Panc1 (cell line): ENCODE measurements around the gene RNF6. TPM values are rescaled to one million over a fixed set of nuclear protein-coding genes. Genes with fewer than 3 reads are reported as not detected.

Experiments
- ATAC-seq: fragments of 200-7000 bp; cut with Tn5 transposase; 2 replicates; pipeline ENCODE4 v1.9.1; 2020; ENCODE audit warnings: mild to moderate bottlenecking, moderate library complexity
- Bru-seq: library from RNA; stranded (reverse); fragments of 400-500 nt; gene quantifications from one replicate; lab custom pipeline; 2021; lab: Mats Ljungman, UMichigan
- BruChase-seq, 2 experiments: library from RNA; stranded (reverse); fragments of 400-500 nt; gene quantifications; one replicate each; lab custom pipeline; 2021; lab: Mats Ljungman, UMichigan
- BruUV-seq: library from RNA; stranded (reverse); fragments of 400-500 nt; replicated peaks from 2 replicates; lab custom pipeline; 2021; lab: Mats Ljungman, UMichigan
- CTCF ChIA-PET: fragments of 300-600 bp; sonication (Branson Sonifier 250); formaldehyde crosslinking; loops from one replicate; lab custom pipeline; 2022; ENCODE audit warnings: antibody characterized with exemption; lab: Charles Lee
- POLR2A ChIA-PET: fragments of 300-600 bp; sonication (Branson Sonifier 250); formaldehyde crosslinking; loops from one replicate; lab custom pipeline; 2022; ENCODE audit warnings: antibody characterized with exemption; lab: Charles Lee
- DNase-seq: peaks from one replicate; pipeline ENCODE4 v3.0.0-alpha.2; 2010; ENCODE audit warnings: low read depth, low spot score
- H3K27ac ChIP-seq: 2 replicates; pipeline ENCODE4 v1.5.1; 2011; ENCODE audit warnings: mild to moderate bottlenecking, low read length, inconsistent platforms
- H3K27me3 ChIP-seq: fragments of 200-500 bp; sonication (Bioruptor generic); 2 replicates; pipeline ENCODE4 v1.6.0; 2014; ENCODE audit warnings: low read length, inconsistent platforms; ENCODE audit not compliant: control insufficient read depth, insufficient read depth
- H3K36me3 ChIP-seq: fragments of 200-500 bp; sonication (Bioruptor generic); 2 replicates; pipeline ENCODE4 v1.5.1; 2014; ENCODE audit warnings: inconsistent platforms, mild to moderate bottlenecking, low read length, moderate library complexity; ENCODE audit not compliant: control insufficient read depth, insufficient read depth
- H3K4me1 ChIP-seq: 2 replicates; pipeline ENCODE4 v1.5.1; 2011; ENCODE audit warnings: inconsistent platforms, mild to moderate bottlenecking, low read length, moderate library complexity; ENCODE audit not compliant: control insufficient read depth, insufficient read depth
- H3K4me3 ChIP-seq, 2 experiments: 2 replicates each; pipeline ENCODE4 v1.5.1; 2011 to 2012; ENCODE audit warnings: low read depth in 2 of 2, low read length in 2 of 2, mild to moderate bottlenecking in 2 of 2, inconsistent platforms in 1 of 2, moderate library complexity in 1 of 2
- H3K9me3 ChIP-seq: fragments of 200-500 bp; sonication (Bioruptor generic); 2 replicates; pipeline ENCODE4 v1.5.1; 2014; ENCODE audit warnings: low read depth, mild to moderate bottlenecking, inconsistent platforms, low read length, moderate library complexity; ENCODE audit not compliant: control insufficient read depth, insufficient read depth
- CTCF ChIP-seq: fragments of 450-650 bp; IDR thresholded peaks from 2 replicates; pipeline ENCODE4 v1.5.1; 2017; ENCODE audit warnings: mild to moderate bottlenecking
- POLR2AphosphoS5 ChIP-seq: IDR thresholded peaks from 2 replicates; pipeline ENCODE4 v1.6.1; 2012; ENCODE audit warnings: mild to moderate bottlenecking, low read depth, low read length, moderate library complexity
- SIN3A ChIP-seq: IDR thresholded peaks from 2 replicates; pipeline ENCODE4 v1.6.1; 2012; ENCODE audit warnings: low read depth, mild to moderate bottlenecking, low read length, moderate library complexity, borderline replicate concordance; ENCODE audit not compliant: insufficient read depth
- TCF7L2 ChIP-seq: IDR thresholded peaks from 2 replicates; pipeline ENCODE4 v1.6.1; 2011; ENCODE audit warnings: mild to moderate bottlenecking, low read depth, low read length, inconsistent platforms
- in situ Hi-C: cut with HindIII; loops from 2 replicates; pipeline ENCODE4 v1.10.0; 2016; ENCODE audit warnings: low sequenced_read_pairs, low pct_unique_long_range_greater_than_20kb
- intact Hi-C: fragments of 100-400 bp; cut with micrococcal nuclease; formaldehyde crosslinking; loops from one replicate; pipeline ENCODE4 v1.10.0; 2022; ENCODE audit not compliant: unreplicated experiment
- long read RNA-seq: library from polyadenylated mRNA; unstranded; transcript quantifications from one replicate; pipeline ENCODE4 v2.0.0, GENCODE V29; 2021; ENCODE audit not compliant: unreplicated experiment
- polyA plus RNA-seq: library from polyadenylated mRNA; unstranded; fragments of >200 nt; gene quantifications from one replicate; pipeline ENCODE4 v1.2.1, GENCODE V29; 2012; ENCODE audit warnings: missing spikeins; ENCODE audit not compliant: insufficient read length
- total RNA-seq: library from RNA; stranded (reverse); gene quantifications from one replicate; pipeline ENCODE4 v1.2.1, GENCODE V29; 2021; ENCODE audit not compliant: unreplicated experiment
- TF ChIP-seq, protein P1 (sequence below), 2 experiments: IDR thresholded peaks; 2 replicates each; pipeline ENCODE4 v1.6.1; 2011 to 2012; ENCODE audit warnings: low read depth in 2 of 2, control low read depth in 1 of 2, low read length in 1 of 2, mild to moderate bottlenecking in 1 of 2, moderate library complexity in 1 of 2; ENCODE audit not compliant: insufficient read depth in 1 of 2

Gene RNF6
- total RNA-seq, result 38.0 TPM
- polyA plus RNA-seq, result 21.9 TPM
- percentile 91 among the genes with signal in this experiment for Bru-seq, nascent RNA
- BruChase-seq, experiment 1, labeled RNA remaining after a 2-hour chase, result percentile 98 among the genes with signal in this experiment
- percentile 97 among the genes with signal in this experiment for BruChase-seq, experiment 2, labeled RNA remaining after a 6-hour chase
- long read RNA-seq, transcript RNF6-203 (5 exons, 3,706 nt), result minor isoform, 40 of 122 reads
- long read RNA-seq, transcript RNF6-201 (5 exons, 3,282 nt), result major isoform, 50 of 122 reads
- long read RNA-seq, partial matches to known transcripts, result 4 of 122 reads
- long read RNA-seq, other reads (novel, unspliced or antisense), result 26 of 122 reads

DNA sequence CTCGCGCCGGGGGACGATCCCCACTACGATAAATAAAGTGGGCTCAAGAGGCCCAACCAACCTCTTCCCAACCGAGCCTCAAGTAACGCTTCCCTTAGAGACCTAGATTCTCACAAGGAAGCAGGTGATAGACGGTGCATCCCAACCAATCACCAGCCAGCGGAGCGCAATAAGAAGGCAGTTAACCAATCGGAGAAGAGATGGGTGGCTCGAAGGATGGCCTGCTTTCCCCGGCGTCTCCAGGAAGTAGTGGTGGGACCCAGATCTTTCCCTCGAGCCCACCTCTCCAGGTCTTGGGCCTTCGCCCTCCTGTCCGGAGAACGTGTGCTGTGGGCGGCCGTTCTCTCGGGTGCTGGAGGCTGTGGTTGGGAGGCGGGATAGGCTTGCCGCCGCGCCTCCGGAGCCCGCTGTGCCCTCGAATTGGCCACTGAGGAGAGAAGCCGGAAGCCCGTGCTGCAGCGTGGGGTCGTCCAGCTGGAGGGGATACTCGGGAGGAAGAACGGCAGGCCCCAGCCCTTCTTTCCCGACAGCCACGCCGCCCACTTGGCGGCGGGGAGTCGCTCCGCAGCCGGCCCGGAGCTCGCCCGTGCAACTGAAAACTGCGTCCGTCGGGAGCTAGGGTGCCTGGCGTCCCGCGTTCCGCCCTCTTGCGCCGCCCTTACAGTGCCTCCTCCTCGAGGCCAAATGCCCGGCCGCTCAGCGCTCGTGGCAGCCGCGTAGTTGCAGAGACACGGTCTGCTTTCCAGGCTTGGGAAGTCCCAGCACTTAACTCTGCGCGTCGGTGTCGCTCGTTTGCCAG lies at the start of gene RNF6:
TSS of gene RNF6 (minus strand) at position 594 of the 799 bp plus-strand sequence. CDS start 2,665 bp downstream, outside the sequence.
- peaks cover 26% of the 10 kb centered on the region for H3K36me3 ChIP-seq
- H3K4me3 ChIP-seq, result peak within 1 kb of the TSS; percentile 82 to 92
- DNase-seq (peak; percentile 82), ATAC-seq (peak; percentile 99)
- in situ Hi-C loops, result no loop called here
- intact Hi-C loops, result no loop called here
- POLR2A ChIA-PET, result no interaction called here
- TF ChIP-seq SIN3A (peak; percentile 89; the same call in 1 of the 2 replicates), CTCF (no peak), POLR2AphosphoS5 (peak; percentile 69), TCF7L2 (no peak)
- TF ChIP-seq, protein P1, sequence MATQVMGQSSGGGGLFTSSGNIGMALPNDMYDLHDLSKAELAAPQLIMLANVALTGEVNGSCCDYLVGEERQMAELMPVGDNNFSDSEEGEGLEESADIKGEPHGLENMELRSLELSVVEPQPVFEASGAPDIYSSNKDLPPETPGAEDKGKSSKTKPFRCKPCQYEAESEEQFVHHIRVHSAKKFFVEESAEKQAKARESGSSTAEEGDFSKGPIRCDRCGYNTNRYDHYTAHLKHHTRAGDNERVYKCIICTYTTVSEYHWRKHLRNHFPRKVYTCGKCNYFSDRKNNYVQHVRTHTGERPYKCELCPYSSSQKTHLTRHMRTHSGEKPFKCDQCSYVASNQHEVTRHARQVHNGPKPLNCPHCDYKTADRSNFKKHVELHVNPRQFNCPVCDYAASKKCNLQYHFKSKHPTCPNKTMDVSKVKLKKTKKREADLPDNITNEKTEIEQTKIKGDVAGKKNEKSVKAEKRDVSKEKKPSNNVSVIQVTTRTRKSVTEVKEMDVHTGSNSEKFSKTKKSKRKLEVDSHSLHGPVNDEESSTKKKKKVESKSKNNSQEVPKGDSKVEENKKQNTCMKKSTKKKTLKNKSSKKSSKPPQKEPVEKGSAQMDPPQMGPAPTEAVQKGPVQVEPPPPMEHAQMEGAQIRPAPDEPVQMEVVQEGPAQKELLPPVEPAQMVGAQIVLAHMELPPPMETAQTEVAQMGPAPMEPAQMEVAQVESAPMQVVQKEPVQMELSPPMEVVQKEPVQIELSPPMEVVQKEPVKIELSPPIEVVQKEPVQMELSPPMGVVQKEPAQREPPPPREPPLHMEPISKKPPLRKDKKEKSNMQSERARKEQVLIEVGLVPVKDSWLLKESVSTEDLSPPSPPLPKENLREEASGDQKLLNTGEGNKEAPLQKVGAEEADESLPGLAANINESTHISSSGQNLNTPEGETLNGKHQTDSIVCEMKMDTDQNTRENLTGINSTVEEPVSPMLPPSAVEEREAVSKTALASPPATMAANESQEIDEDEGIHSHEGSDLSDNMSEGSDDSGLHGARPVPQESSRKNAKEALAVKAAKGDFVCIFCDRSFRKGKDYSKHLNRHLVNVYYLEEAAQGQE (IDR thresholded peaks at IDR 0.05; ENCODE audit: insufficient read depth in 1 of 2, low read depth in 2 of 2, low read length in 1 of 2), result no peak
- peak within 1 kb of the TSS; percentile 95 for H3K27ac ChIP-seq
- peaks cover 10% of the 10 kb centered on the region for H3K4me1 ChIP-seq
- CTCF ChIA-PET, result no interaction called here
- no peaks in the 10 kb centered on the region for H3K27me3 ChIP-seq
- H3K9me3 ChIP-seq, result no peaks in the 10 kb centered on the region
- TSS peak; percentile 85 for BruUV-seq

- Histone ChIP-seq H3K4me1 (no peaks in the 10 kb centered on the region; the same call in 1 of the 2 replicates), H3K9me3 (no peaks in the 10 kb centered on the region), H3K36me3 (no peaks in the 10 kb centered on the region), H3K27me3 (no peaks in the 10 kb centered on the region), H3K4me3 (no peak overlapping the region), H3K27ac (no peak overlapping the region)
- TF ChIP-seq, protein P1 (IDR thresholded peaks at IDR 0.05; ENCODE audit: insufficient read depth in 1 of 2, low read depth in 2 of 2, low read length in 1 of 2), result no peak
- no peak for TF ChIP-seq SIN3A
- no peak for TF ChIP-seq POLR2AphosphoS5
- no peak for TF ChIP-seq TCF7L2
- in situ Hi-C loops (no loop called here), intact Hi-C loops (no loop called here)
- POLR2A ChIA-PET, result no interaction called here
- DNase-seq, result no peak
- no TSS peak for BruUV-seq
- CTCF ChIA-PET, result no interaction called here
- no peak for ATAC-seq
Observed at GRCh38 chr13:26270707-26271106, 48.6 kb upstream of the RNF6 start.
